ENCODE data around the gene RLN3. TPM values are rescaled to one million over a fixed set of nuclear protein-coding genes. Genes with fewer than 3 reads are reported as not detected.

Gene RLN3
- total RNA-seq, 6 donors from 2014 or later, result 0.43 TPM; not detected in 5

DNA sequence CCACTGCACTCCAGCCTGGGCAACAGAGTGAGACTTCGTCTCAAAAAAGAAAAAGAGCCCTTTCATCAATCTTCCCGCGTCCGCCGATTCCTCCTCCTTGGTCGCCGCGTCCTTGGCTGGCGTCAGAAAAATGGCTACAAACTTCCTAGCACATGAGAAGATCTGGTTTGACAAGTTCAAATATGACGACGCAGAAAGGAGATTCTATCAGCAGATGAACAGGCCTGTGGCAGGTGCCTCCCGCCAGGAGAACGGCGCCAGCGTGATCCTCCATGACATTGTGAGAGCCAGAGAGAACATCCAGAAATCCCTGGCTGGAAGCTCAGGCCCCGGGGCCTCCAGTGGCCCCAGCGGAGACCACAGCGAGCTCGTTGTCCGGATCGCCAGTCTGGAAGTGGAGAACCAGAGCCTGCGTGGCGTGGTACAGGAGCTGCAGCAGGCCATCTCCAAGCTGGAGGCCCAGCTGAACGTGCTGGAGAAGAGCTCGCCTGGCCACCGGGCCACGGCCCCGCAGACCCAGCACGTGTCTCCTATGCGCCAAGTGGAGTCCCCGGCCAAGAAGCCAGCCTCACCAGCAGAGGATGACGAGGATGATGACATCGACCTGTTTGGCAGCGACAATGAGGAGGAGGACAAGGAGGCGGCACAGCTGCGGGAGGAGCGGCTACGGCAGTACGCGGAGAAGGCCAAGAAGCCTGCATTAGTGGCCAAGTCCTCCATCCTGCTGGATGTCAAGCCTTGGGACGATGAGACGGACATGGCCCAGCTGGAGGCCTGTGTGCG is 42.5 kb downstream of the RLN3 start:
- Histone ChIP-seq H3K4me1 (peaks cover 19 to 40% (median 34%) of the 10 kb centered on the region in 4 donors), H3K4me3 (no peak overlapping the region), H3K27ac (no peak overlapping the region), H3K27me3 (no peaks in the 10 kb centered on the region), H3K36me3 (no peaks in the 10 kb centered on the region), H3K9me3 (no peaks in the 10 kb centered on the region)
- DNase-seq, result peak in 1 of 2 donors; percentile 77
- no peak for ATAC-seq (ENCODE audit: low FRiP score in 2 of 2)
- 94 to 95% methylated on average over 42 to 43 of the region's 43 CpGs for WGBS, 2 donors
- TF ChIP-seq CTCF (IDR thresholded peaks at IDR 0.05) (no peak), POLR2AphosphoS5 (IDR thresholded peaks at IDR 0.05) (no peak), POLR2A (IDR thresholded peaks at IDR 0.05) (no peak), EP300 (IDR thresholded peaks at IDR 0.05) (no peak)

DNA sequence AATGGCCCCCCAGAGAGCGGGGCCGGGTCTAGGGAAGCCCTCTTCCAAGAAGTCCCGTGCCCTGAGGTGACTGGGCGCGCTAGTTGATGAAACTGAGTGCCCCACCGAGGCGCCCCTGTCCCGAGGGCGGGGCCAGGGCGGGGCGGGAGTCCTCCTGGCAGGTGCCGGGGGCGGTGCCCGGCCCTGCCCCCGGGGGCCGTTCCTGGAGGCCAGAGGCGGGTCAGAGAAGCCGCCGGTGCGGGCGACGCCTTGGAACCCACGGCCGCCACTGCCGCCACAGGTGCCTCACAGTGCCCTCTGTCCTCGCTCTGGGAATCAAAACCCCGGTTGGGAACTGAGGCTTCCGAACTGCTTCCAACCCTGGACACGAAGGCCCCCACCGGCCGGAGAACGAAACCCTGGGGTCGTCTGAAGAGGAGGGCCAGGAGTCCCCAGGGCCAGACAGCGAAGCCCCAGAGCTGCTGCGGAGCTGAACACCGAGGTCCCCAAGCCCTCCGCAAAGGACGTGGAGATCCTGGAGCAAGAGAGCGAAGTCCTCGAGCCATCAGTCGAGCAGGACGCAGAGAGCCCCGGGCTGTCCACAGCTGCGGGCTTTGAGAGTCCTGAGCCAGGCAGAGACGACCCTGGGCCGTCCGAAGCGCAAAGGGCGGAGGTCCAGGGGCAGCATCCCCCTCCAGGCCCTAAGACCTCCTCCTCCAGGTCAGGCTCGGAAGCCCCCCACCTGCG is 44.8 kb downstream of the RLN3 start, which contains the start of gene MISP3:
Gene MISP3, plus strand, starts transcription at position 252 of the 726 bp plus-strand sequence. CDS start 524 bp downstream, outside the sequence.
- Histone ChIP-seq H3K27ac (peak within 1 kb of the TSS; percentile 81 to 95 (median 86)), H3K4me3 (peak within 1 kb of the TSS; percentile 56 to 68 (median 65)), H3K27me3 (no peaks in the 10 kb centered on the region), H3K36me3 (no peaks in the 10 kb centered on the region), H3K4me1 (peaks cover 23 to 46% (median 37%) of the 10 kb centered on the region in 4 donors), H3K9me3 (no peaks in the 10 kb centered on the region)
- ATAC-seq (ENCODE audit: low FRiP score in 2 of 2), result peak; percentile 22 to 82
- whole genome bisulfite sequencing, 2 donors, result 2 to 4% methylated on average over 16 to 36 of the region's 51 CpGs
- peak; percentile 89 to 95 for DNase-seq
- TF ChIP-seq POLR2A (IDR thresholded peaks at IDR 0.05) (peak in 1 of 4 donors; percentile 59), CTCF (IDR thresholded peaks at IDR 0.05) (no peak), EP300 (IDR thresholded peaks at IDR 0.05) (no peak), POLR2AphosphoS5 (IDR thresholded peaks at IDR 0.05) (peak in 1 of 2 donors; percentile 32)

DNA sequence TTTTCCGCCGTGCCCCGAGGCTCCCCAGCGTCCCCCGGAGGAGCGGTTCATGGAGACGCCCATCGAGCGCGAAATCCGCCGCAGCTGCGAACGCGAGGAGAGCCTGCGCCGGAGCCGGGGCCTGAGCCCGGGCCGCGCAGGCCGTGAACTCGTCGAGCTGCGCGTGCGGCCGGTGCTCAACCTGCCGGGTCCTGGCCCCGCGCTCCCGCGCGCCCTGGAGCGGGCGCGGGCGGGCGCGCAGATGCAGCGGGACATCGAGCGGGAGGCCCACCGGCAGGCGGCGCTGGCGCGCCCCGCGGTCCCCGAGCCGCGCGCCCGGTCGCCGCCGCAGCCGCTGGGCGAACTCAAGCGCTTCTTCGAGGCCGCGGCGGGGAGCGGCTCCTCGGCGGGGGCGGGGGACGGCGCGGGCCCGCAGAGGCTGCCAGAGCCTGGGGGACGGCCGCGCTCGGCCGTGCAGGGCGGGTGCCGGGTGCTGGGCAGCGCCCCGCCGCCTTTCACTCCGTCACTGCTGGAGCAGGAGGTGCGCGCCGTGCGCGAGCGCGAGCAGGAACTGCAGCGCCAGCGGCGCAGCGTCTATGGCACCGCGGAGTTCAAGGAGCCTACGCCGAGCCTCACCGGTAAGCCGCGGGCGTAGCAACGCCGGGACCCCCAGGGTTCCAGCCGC is 45.4 kb downstream of the RLN3 start:
- Histone ChIP-seq H3K4me3 (peak overlapping the region; percentile 56 to 68 (median 65)), H3K27ac (peak overlapping the region; percentile 81 to 95 (median 86)), H3K27me3 (no peaks in the 10 kb centered on the region), H3K9me3 (no peaks in the 10 kb centered on the region), H3K4me1 (peaks cover 23 to 46% (median 39%) of the 10 kb centered on the region in 4 donors), H3K36me3 (no peaks in the 10 kb centered on the region)
- DNase-seq (peak; percentile 70 to 97), ATAC-seq (ENCODE audit: low FRiP score in 2 of 2) (peak; percentile 54 to 72)
- WGBS, 2 donors, result 0% methylated on average over 5 of the region's 106 CpGs; no CpG with 5 or more reads in 1 of the 2 donors
- peak; percentile 84 to 99 (median 98) for TF ChIP-seq CTCF (IDR thresholded peaks at IDR 0.05)
- TF ChIP-seq POLR2AphosphoS5 (IDR thresholded peaks at IDR 0.05), result peak in 1 of 2 donors; percentile 17
- TF ChIP-seq POLR2A (IDR thresholded peaks at IDR 0.05), result peak in 3 of 4 donors; percentile 39 to 69 (median 40)
- no peak for TF ChIP-seq EP300 (IDR thresholded peaks at IDR 0.05)

GRCh38 chr19:14073925-14074838 is 46.2 kb downstream of the RLN3 start:
- no peaks in the 10 kb centered on the region for H3K36me3 ChIP-seq
- peak in 1 of 2 donors; percentile 7 for ATAC-seq (ENCODE audit: low FRiP score in 2 of 2)
- peaks cover 23 to 46% (median 39%) of the 10 kb centered on the region in 4 donors for H3K4me1 ChIP-seq
- H3K27ac ChIP-seq, result peak overlapping the region; percentile 81 to 95 (median 86)
- peak in 1 of 2 donors; percentile 78 for DNase-seq
- H3K4me3 ChIP-seq, result peak overlapping the region; percentile 56 to 68 (median 65)
- no peaks in the 10 kb centered on the region for H3K27me3 ChIP-seq
- WGBS, 2 donors, result 1 to 2% methylated on average over 18 to 28 of the region's 44 CpGs
- H3K9me3 ChIP-seq, result no peaks in the 10 kb centered on the region
- TF ChIP-seq POLR2A (IDR thresholded peaks at IDR 0.05) (no peak), CTCF (IDR thresholded peaks at IDR 0.05) (no peak), EP300 (IDR thresholded peaks at IDR 0.05) (no peak), POLR2AphosphoS5 (IDR thresholded peaks at IDR 0.05) (no peak)
